ENCODE data around the gene BANF2.
"Not testable (repeated sequence)": the region's sequence is repeated elsewhere in the genome, so short reads cannot be mapped to it uniquely, and the experiment has no call there.

Gene BANF2

DNA sequence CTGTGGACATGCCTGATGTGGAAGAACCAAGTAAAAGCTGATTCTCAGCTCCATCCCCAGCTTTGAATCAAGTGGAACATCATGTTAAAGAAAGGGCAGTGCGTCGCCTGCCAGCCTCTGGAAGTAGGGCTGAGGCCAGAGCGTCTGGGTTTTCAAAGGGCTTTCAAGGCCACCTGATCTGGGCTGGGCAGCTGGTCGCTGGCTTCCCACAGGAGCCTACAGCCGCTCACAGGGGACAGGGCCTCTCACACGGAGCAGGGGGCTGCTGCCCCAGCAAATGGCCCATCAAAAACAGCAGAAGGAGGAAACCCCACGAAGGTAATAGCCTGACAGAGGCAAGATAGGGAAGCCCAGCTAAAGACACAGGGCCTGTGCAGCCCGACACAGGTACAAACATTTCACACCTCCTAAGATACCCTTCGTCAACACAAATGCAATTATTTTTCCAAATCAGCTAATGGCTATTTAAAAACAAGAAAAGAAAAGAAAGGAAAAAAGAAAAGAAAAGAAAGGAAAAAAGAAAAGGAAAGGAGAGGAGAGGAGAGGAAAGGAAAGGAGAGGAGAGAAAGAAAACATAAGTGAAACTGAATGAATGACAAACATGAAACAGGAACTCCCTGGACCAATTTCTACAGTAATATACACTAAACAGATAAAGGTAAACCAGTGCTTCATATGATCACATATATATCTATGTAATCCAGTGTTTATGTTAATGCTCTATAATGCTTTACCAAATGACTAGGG lies 42.5 kb upstream of the BANF2 start:
- DNase-seq (ENCODE audit: low read depth) = no peak
- TF ChIP-seq, protein P1, sequence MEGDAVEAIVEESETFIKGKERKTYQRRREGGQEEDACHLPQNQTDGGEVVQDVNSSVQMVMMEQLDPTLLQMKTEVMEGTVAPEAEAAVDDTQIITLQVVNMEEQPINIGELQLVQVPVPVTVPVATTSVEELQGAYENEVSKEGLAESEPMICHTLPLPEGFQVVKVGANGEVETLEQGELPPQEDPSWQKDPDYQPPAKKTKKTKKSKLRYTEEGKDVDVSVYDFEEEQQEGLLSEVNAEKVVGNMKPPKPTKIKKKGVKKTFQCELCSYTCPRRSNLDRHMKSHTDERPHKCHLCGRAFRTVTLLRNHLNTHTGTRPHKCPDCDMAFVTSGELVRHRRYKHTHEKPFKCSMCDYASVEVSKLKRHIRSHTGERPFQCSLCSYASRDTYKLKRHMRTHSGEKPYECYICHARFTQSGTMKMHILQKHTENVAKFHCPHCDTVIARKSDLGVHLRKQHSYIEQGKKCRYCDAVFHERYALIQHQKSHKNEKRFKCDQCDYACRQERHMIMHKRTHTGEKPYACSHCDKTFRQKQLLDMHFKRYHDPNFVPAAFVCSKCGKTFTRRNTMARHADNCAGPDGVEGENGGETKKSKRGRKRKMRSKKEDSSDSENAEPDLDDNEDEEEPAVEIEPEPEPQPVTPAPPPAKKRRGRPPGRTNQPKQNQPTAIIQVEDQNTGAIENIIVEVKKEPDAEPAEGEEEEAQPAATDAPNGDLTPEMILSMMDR (IDR thresholded peaks at IDR 0.05; ENCODE audit: low read depth, low read length) = no peak
- TF ChIP-seq POLR2A (IDR thresholded peaks at IDR 0.05; ENCODE audit: extremely low read depth, insufficient read length) (no peak), MYC (IDR thresholded peaks at IDR 0.05; ENCODE audit: low read depth, low read length) (no peak), MAX (IDR thresholded peaks at IDR 0.05; ENCODE audit: low read depth, low read length) (no peak)
- no peak overlapping the region for H3K4me3 ChIP-seq (ENCODE audit: low read depth, low read length)

GRCh38 chr20:17657898-17658647 lies 41.7 kb upstream of the BANF2 start:
- no peak overlapping the region for H3K4me3 ChIP-seq (ENCODE audit: low read depth, low read length)
- DNase-seq (ENCODE audit: low read depth) = no peak
- TF ChIP-seq, protein P1 (IDR thresholded peaks at IDR 0.05; ENCODE audit: low read depth, low read length) = no peak
- TF ChIP-seq MAX (IDR thresholded peaks at IDR 0.05; ENCODE audit: low read depth, low read length) = no peak
- no peak for TF ChIP-seq MYC (IDR thresholded peaks at IDR 0.05; ENCODE audit: low read depth, low read length)

DNA sequence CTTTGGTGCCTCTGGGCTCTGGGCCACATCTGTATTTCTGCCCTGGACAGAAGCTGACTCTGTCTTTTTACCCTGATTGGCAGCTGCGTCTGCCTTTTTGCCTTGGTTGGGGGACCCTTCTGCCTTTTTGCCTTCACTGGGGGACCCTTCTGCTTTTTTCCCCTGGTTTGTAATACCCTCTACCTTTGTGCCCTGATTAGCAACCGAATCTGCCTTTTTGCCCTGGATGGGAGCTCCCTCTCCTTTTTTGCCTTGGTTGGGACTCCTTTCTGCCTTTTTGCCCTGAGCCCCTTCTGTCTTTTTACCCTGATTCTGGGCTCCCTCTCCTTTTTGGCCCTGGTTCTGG lies 41.1 kb upstream of the BANF2 start:
- no peak for TF ChIP-seq MAX (IDR thresholded peaks at IDR 0.05; ENCODE audit: low read depth, low read length)
- no peak for TF ChIP-seq MYC (IDR thresholded peaks at IDR 0.05; ENCODE audit: low read depth, low read length)
- TF ChIP-seq POLR2A (IDR thresholded peaks at IDR 0.05; ENCODE audit: extremely low read depth, insufficient read length) = no peak
- TF ChIP-seq, protein P1 (IDR thresholded peaks at IDR 0.05; ENCODE audit: low read depth, low read length) = no peak
- H3K4me3 ChIP-seq (ENCODE audit: low read depth, low read length) = no peak overlapping the region
- no peak for DNase-seq (ENCODE audit: low read depth)

DNA sequence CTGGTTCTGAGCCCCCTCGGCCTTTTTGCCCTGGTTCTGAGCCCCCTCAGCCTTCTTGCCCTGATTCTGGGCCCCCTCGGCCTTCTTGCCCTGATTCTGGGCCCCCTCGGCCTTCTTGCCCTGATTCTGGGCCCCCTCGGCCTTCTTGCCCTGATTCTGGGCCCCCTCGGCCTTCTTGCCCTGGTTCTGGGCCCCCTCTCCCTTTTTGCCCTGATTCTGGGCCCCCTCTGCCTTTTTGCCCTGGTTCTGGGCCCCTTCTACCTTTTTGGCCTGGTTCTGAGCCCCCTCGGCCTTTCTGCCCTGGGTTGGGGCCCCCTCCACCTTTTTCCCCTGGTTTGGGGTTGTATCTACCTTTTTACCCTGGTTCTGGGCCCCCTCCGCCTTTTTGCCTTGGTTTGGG lies 40.4 kb upstream of the BANF2 start:
- DNase-seq (ENCODE audit: low read depth); H3K4me3 ChIP-seq (ENCODE audit: low read depth, low read length): not testable (repeated sequence)

- DNase-seq (ENCODE audit: low read depth) = no peak
- no peak overlapping the region for H3K4me3 ChIP-seq (ENCODE audit: low read depth, low read length)
- TF ChIP-seq MAX (IDR thresholded peaks at IDR 0.05; ENCODE audit: low read depth, low read length) = no peak
- no peak for TF ChIP-seq MYC (IDR thresholded peaks at IDR 0.05; ENCODE audit: low read depth, low read length)
- TF ChIP-seq POLR2A (IDR thresholded peaks at IDR 0.05; ENCODE audit: extremely low read depth, insufficient read length) = no peak
- TF ChIP-seq, protein P1 (IDR thresholded peaks at IDR 0.05; ENCODE audit: low read depth, low read length) = no peak
These were observed 40.0 kb upstream of the BANF2 start for GRCh38 chr20:17659801-17660200.

GRCh38 chr20:17660667-17661066 lies 39.1 kb upstream of the BANF2 start:
- no peak for DNase-seq (ENCODE audit: low read depth)
- TF ChIP-seq MAX (IDR thresholded peaks at IDR 0.05; ENCODE audit: low read depth, low read length) (no peak), POLR2A (IDR thresholded peaks at IDR 0.05; ENCODE audit: extremely low read depth, insufficient read length) (no peak), MYC (IDR thresholded peaks at IDR 0.05; ENCODE audit: low read depth, low read length) (no peak)
- TF ChIP-seq, protein P1 (IDR thresholded peaks at IDR 0.05; ENCODE audit: low read depth, low read length) = no peak

More at GRCh38 chr20:17660667-17661066, 39.1 kb upstream of the BANF2 start:
- H3K4me3 ChIP-seq (ENCODE audit: low read depth, low read length) = no peak overlapping the region
